Measurements from ENCODE around the gene ANAPC7. TPM values are rescaled to one million over a fixed set of nuclear protein-coding genes. Genes with fewer than 3 reads are reported as not detected.

The ANAPC7 gene
- total and polyA plus RNA-seq, 2 donors from 2014 or later: 31.3 to 47.8 TPM

- Histone ChIP-seq H3K27me3 (ENCODE audit: control insufficient read depth, insufficient read depth, low read length) (no peaks in the 10 kb centered on the region), H3K9me3 (ENCODE audit: control insufficient read depth in 2 of 3, insufficient read depth in 1 of 3, low read length in 3 of 3) (no peaks in the 10 kb centered on the region), H3K36me3 (ENCODE audit: control insufficient read depth in 2 of 3, insufficient read depth in 3 of 3, low read length in 3 of 3) (peaks cover 13 to 39% (median 21%) of the 10 kb centered on the region in 3 donors), H3K4me3 (ENCODE audit: low read length in 3 of 3) (no peak overlapping the region), H3K4me1 (ENCODE audit: control insufficient read depth in 2 of 3, insufficient read depth in 2 of 3, low read depth in 1 of 3, low read length in 3 of 3) (no peaks in the 10 kb centered on the region), H3K9ac (ENCODE audit: low read length in 3 of 3) (no peak overlapping the region), H3K27ac (ENCODE audit: low read depth in 2 of 2, low read length in 2 of 2) (no peak overlapping the region)
- TF ChIP-seq, protein P1, sequence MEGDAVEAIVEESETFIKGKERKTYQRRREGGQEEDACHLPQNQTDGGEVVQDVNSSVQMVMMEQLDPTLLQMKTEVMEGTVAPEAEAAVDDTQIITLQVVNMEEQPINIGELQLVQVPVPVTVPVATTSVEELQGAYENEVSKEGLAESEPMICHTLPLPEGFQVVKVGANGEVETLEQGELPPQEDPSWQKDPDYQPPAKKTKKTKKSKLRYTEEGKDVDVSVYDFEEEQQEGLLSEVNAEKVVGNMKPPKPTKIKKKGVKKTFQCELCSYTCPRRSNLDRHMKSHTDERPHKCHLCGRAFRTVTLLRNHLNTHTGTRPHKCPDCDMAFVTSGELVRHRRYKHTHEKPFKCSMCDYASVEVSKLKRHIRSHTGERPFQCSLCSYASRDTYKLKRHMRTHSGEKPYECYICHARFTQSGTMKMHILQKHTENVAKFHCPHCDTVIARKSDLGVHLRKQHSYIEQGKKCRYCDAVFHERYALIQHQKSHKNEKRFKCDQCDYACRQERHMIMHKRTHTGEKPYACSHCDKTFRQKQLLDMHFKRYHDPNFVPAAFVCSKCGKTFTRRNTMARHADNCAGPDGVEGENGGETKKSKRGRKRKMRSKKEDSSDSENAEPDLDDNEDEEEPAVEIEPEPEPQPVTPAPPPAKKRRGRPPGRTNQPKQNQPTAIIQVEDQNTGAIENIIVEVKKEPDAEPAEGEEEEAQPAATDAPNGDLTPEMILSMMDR (IDR thresholded peaks at IDR 0.05; ENCODE audit: borderline replicate concordance, extremely low read depth, insufficient read depth): no peak
- no peak for DNase-seq
- FAIRE-seq: no peak
- intact Hi-C loops (cut with DNase I): no loop called here
Measured at GRCh38 chr12:110373025-110373424, 30.5 kb downstream of the ANAPC7 start.

- Histone ChIP-seq H3K27ac (ENCODE audit: low read depth in 2 of 2, low read length in 2 of 2) (no peak overlapping the region), H3K27me3 (ENCODE audit: control insufficient read depth, insufficient read depth, low read length) (no peaks in the 10 kb centered on the region), H3K9me3 (ENCODE audit: control insufficient read depth in 2 of 3, insufficient read depth in 1 of 3, low read length in 3 of 3) (no peaks in the 10 kb centered on the region), H3K4me1 (ENCODE audit: control insufficient read depth in 2 of 3, insufficient read depth in 2 of 3, low read depth in 1 of 3, low read length in 3 of 3) (no peaks in the 10 kb centered on the region), H3K9ac (ENCODE audit: low read length in 3 of 3) (no peak overlapping the region), H3K36me3 (ENCODE audit: control insufficient read depth in 2 of 3, insufficient read depth in 3 of 3, low read length in 3 of 3) (peaks cover 9 to 32% (median 21%) of the 10 kb centered on the region in 3 donors), H3K4me3 (ENCODE audit: low read length in 3 of 3) (no peak overlapping the region)
- FAIRE-seq (no peak), DNase-seq (peak in 1 of 5 donors; percentile 72)
- TF ChIP-seq, protein P1 (IDR thresholded peaks at IDR 0.05; ENCODE audit: borderline replicate concordance, extremely low read depth, insufficient read depth): no peak
- intact Hi-C loops (cut with DNase I): no loop called here
Measured at GRCh38 chr12:110372056-110372425, 31.5 kb downstream of the ANAPC7 start.

DNA sequence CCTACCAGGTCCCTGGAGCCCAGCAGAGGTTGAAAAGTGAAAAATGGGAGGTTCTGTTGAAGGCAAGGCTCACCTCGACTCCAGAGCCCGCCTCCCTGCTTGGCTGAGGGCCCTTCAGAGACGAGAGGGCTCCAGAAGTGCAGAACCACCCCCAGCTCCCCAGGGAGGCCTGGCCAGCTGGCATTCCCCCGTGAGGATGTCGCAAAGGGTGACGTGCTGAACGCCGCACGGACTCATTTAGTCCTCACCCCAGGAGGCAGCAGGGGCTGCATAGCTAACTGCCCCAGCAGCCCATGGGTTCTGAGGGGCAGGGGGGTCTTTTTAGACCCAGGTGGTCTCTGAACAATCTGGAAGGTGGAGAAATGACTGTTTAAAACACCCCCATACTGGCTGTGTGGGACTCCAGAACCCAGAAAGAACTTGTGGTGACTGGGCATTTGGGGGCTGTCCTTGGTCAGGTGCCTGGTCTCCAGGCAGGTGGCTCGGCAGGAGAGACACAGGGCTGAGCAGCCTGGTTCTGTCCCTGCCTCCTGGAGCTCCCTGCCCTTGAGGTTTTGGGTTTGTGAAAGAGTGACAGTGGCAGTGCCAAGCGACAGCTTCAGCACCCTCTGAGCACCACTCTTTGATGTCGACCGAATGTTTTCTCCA, 32.0 kb downstream of the ANAPC7 start:
- intact Hi-C loops (cut with DNase I): no loop called here
- DNase-seq (no peak), FAIRE-seq (no peak)
- Histone ChIP-seq H3K36me3 (ENCODE audit: control insufficient read depth in 2 of 3, insufficient read depth in 3 of 3, low read length in 3 of 3) (peaks cover 9 to 32% (median 21%) of the 10 kb centered on the region in 3 donors), H3K4me1 (ENCODE audit: control insufficient read depth in 2 of 3, insufficient read depth in 2 of 3, low read depth in 1 of 3, low read length in 3 of 3) (no peaks in the 10 kb centered on the region), H3K9ac (ENCODE audit: low read length in 3 of 3) (no peak overlapping the region), H3K9me3 (ENCODE audit: control insufficient read depth in 2 of 3, insufficient read depth in 1 of 3, low read length in 3 of 3) (no peaks in the 10 kb centered on the region), H3K4me3 (ENCODE audit: low read length in 3 of 3) (no peak overlapping the region), H3K27me3 (ENCODE audit: control insufficient read depth, insufficient read depth, low read length) (no peaks in the 10 kb centered on the region), H3K27ac (ENCODE audit: low read depth in 2 of 2, low read length in 2 of 2) (no peak overlapping the region)
- TF ChIP-seq, protein P1 (IDR thresholded peaks at IDR 0.05; ENCODE audit: borderline replicate concordance, extremely low read depth, insufficient read depth): no peak

All from kidney (tissue), 14 donors.